ENCODE data around the gene KDM6A.

KDM6A gene

DNA sequence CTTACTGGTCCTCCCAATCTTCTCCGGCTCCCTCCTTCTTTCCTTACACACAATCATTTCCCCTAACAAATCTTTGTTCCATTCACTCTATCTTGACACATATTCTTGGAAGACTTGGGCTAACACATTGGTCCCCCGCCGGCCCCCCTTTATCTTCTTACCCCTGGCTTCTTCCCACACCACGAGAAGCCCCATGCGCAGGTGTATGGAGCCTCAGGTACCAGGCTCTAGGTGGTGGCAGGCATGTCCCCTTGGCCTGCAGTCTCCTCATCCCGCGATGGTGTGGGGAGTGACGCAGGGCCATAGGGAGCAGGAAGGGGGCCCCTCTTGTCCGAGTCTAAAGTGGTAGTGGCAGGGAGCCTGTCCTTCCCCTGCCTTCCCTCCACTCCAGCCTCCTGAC is 277.8 kb downstream of the KDM6A start:
- Histone ChIP-seq H3K27me3 (ENCODE audit: insufficient read depth, low read depth) (no peaks in the 10 kb centered on the region), H3K27ac (no peak overlapping the region), H3K4me1 (ENCODE audit: low read depth, poor library complexity, severe bottlenecking) (no peaks in the 10 kb centered on the region), H2AFZ (ENCODE audit: low read depth) (no peak overlapping the region), H3K36me3 (ENCODE audit: insufficient read depth) (no peaks in the 10 kb centered on the region), H3K79me2 (ENCODE audit: insufficient read depth, low read depth) (no peaks in the 10 kb centered on the region), H3K4me3 (IDR thresholded peaks at IDR 0.05; ENCODE audit: insufficient read depth, low read depth, low read length) (no peak overlapping the region), H3K4me2 (no peak overlapping the region), H4K20me1 (ENCODE audit: insufficient read depth) (no peaks in the 10 kb centered on the region), H3K9ac (no peak overlapping the region)
- TF ChIP-seq, protein P1, sequence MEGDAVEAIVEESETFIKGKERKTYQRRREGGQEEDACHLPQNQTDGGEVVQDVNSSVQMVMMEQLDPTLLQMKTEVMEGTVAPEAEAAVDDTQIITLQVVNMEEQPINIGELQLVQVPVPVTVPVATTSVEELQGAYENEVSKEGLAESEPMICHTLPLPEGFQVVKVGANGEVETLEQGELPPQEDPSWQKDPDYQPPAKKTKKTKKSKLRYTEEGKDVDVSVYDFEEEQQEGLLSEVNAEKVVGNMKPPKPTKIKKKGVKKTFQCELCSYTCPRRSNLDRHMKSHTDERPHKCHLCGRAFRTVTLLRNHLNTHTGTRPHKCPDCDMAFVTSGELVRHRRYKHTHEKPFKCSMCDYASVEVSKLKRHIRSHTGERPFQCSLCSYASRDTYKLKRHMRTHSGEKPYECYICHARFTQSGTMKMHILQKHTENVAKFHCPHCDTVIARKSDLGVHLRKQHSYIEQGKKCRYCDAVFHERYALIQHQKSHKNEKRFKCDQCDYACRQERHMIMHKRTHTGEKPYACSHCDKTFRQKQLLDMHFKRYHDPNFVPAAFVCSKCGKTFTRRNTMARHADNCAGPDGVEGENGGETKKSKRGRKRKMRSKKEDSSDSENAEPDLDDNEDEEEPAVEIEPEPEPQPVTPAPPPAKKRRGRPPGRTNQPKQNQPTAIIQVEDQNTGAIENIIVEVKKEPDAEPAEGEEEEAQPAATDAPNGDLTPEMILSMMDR (conservative IDR thresholded peaks at IDR 0.05; ENCODE audit: low read depth, low read length), result no peak

GRCh38 chrX:45154033-45154360 is 281.0 kb downstream of the KDM6A start:
- no peak overlapping the region for H2AFZ ChIP-seq (ENCODE audit: low read depth)
- H3K79me2 ChIP-seq (ENCODE audit: insufficient read depth, low read depth), result no peaks in the 10 kb centered on the region
- H3K4me1 ChIP-seq (ENCODE audit: low read depth, poor library complexity, severe bottlenecking), result no peaks in the 10 kb centered on the region
- no peak overlapping the region for H3K4me3 ChIP-seq (IDR thresholded peaks at IDR 0.05; ENCODE audit: insufficient read depth, low read depth, low read length)
- no peaks in the 10 kb centered on the region for H3K27me3 ChIP-seq (ENCODE audit: insufficient read depth, low read depth)
- no peak overlapping the region for H3K4me2 ChIP-seq
- no peaks in the 10 kb centered on the region for H4K20me1 ChIP-seq (ENCODE audit: insufficient read depth)
- TF ChIP-seq, protein P1 (conservative IDR thresholded peaks at IDR 0.05; ENCODE audit: low read depth, low read length), result no peak
- no peaks in the 10 kb centered on the region for H3K36me3 ChIP-seq (ENCODE audit: insufficient read depth)
- no peak overlapping the region for H3K9ac ChIP-seq
- no peak overlapping the region for H3K27ac ChIP-seq

DNA sequence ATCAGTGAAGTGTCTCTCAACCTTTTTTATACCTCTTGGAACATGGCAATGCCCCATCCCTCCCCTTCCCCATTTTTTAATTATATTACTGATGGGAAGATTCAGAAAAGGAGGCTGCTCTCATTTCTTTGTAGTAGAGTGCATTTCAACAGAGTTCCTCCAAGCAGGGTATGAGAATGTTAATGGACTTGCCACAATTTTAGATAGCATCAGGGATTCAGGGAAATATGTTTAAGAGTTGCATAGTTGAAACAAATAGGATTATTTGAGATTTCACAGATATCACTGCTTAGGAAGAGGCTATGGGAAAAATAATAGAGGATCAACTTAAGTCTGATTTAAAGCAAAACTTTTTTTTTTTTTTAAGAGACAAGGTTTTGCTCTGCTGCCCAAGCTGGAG is 281.5 kb downstream of the KDM6A start:
- no peaks in the 10 kb centered on the region for H3K36me3 ChIP-seq (ENCODE audit: insufficient read depth)
- H3K4me2 ChIP-seq, result no peak overlapping the region
- H4K20me1 ChIP-seq (ENCODE audit: insufficient read depth), result no peaks in the 10 kb centered on the region
- H3K27ac ChIP-seq, result no peak overlapping the region
- H3K9ac ChIP-seq, result no peak overlapping the region
- H3K4me1 ChIP-seq (ENCODE audit: low read depth, poor library complexity, severe bottlenecking), result no peaks in the 10 kb centered on the region
- no peak overlapping the region for H3K4me3 ChIP-seq (IDR thresholded peaks at IDR 0.05; ENCODE audit: insufficient read depth, low read depth, low read length)
- H3K27me3 ChIP-seq (ENCODE audit: insufficient read depth, low read depth), result no peaks in the 10 kb centered on the region
- TF ChIP-seq, protein P1 (conservative IDR thresholded peaks at IDR 0.05; ENCODE audit: low read depth, low read length), result no peak
- H3K79me2 ChIP-seq (ENCODE audit: insufficient read depth, low read depth), result no peaks in the 10 kb centered on the region
- H2AFZ ChIP-seq (ENCODE audit: low read depth), result no peak overlapping the region

- H3K79me2 ChIP-seq (ENCODE audit: insufficient read depth, low read depth), result no peaks in the 10 kb centered on the region
- H3K4me3 ChIP-seq (IDR thresholded peaks at IDR 0.05; ENCODE audit: insufficient read depth, low read depth, low read length), result no peak overlapping the region
- no peaks in the 10 kb centered on the region for H4K20me1 ChIP-seq (ENCODE audit: insufficient read depth)
- no peak overlapping the region for H3K4me2 ChIP-seq
- TF ChIP-seq, protein P1 (conservative IDR thresholded peaks at IDR 0.05; ENCODE audit: low read depth, low read length), result no peak
- no peak overlapping the region for H3K27ac ChIP-seq
- no peaks in the 10 kb centered on the region for H3K27me3 ChIP-seq (ENCODE audit: insufficient read depth, low read depth)
- H3K36me3 ChIP-seq (ENCODE audit: insufficient read depth), result no peaks in the 10 kb centered on the region
- no peak overlapping the region for H3K9ac ChIP-seq
- no peak overlapping the region for H2AFZ ChIP-seq (ENCODE audit: low read depth)
- no peaks in the 10 kb centered on the region for H3K4me1 ChIP-seq (ENCODE audit: low read depth, poor library complexity, severe bottlenecking)
Observed at GRCh38 chrX:45157647-45158046, 284.7 kb downstream of the KDM6A start.

All from KMS-11 (cell line).